Activated T-cell treated with anti-CD3 and anti-CD28 coated beads, Interleukin-2, amount 50 U/mL, for 72 hours (primary cell): ENCODE data around the gene ZNF277. TPM values are rescaled to one million over a fixed set of nuclear protein-coding genes. Genes with fewer than 3 reads are reported as not detected.

ENCODE experiments used
- ATAC-seq, 2 donors: fragments of 150-1000 bp; cut with Tn5 transposase; replicated peaks in 1 of 2; 2 replicates each; pipeline ENCODE4 v1.10.0; 2021; ENCODE audit warnings: moderate library complexity in 2 of 2, mild to moderate bottlenecking in 1 of 2
- DNase-seq, 2 donors: peaks; one replicate each; pipeline ENCODE4 v3.0.0; 2021 to 2022; ENCODE audit warnings: mixed read lengths in 1 of 2
- H3K27ac Mint-ChIP-seq: one replicate; pipeline ENCODE4 v1.8.0; 2022; ENCODE audit warnings: mild to moderate bottlenecking, moderate library complexity, mixed read lengths
- H3K27me3 Mint-ChIP-seq: one replicate; pipeline ENCODE4 v1.8.0; 2022; ENCODE audit warnings: low read depth, mixed read lengths
- H3K36me3 Mint-ChIP-seq, 2 donors: one replicate each; pipeline ENCODE4 v1.8.0; 2022; ENCODE audit warnings: mixed read lengths in 2 of 2, mild to moderate bottlenecking in 1 of 2; ENCODE audit not compliant: insufficient read depth in 2 of 2
- H3K4me1 Mint-ChIP-seq: one replicate; pipeline ENCODE4 v1.8.0; 2022; ENCODE audit warnings: low read depth, mixed read lengths
- H3K4me3 Mint-ChIP-seq, 2 donors: one replicate each; pipeline ENCODE4 v1.8.0; 2022; ENCODE audit warnings: mild to moderate bottlenecking in 2 of 2, mixed read lengths in 2 of 2, moderate library complexity in 2 of 2
- H3K9me3 Mint-ChIP-seq, 2 donors: one replicate each; pipeline ENCODE4 v1.8.0; 2022; ENCODE audit warnings: mixed read lengths in 2 of 2
- total RNA-seq, 2 donors: library from RNA; stranded (reverse); gene quantifications; one replicate each; pipeline ENCODE4 v1.2.3, GENCODE V29; 2022

ZNF277 gene
- total RNA-seq, 2 donors from 2014 or later = 26.4 to 34.3 TPM

- DNase-seq (no peak), ATAC-seq (no peak)
- H3K4me1 Mint-ChIP-seq = peaks cover 11% of the 10 kb centered on the region
- H3K36me3 Mint-ChIP-seq = peaks cover 1 to 3% of the 10 kb centered on the region in 2 donors
- peaks cover 0 to 5% of the 10 kb centered on the region in 2 donors for H3K9me3 Mint-ChIP-seq
- H3K27me3 Mint-ChIP-seq = peaks cover 29% of the 10 kb centered on the region
- no peak overlapping the region for H3K4me3 Mint-ChIP-seq
- no peak overlapping the region for H3K27ac Mint-ChIP-seq
Observed at GRCh38 chr7:112190120-112190519, 16.4 kb upstream of the ZNF277 start.

- Mint-ChIP-seq H3K4me3 (no peak overlapping the region), H3K9me3 (peaks cover 0 to 5% of the 10 kb centered on the region in 2 donors), H3K36me3 (peaks cover 1 to 3% of the 10 kb centered on the region in 2 donors), H3K27ac (no peak overlapping the region), H3K4me1 (peaks cover 11% of the 10 kb centered on the region), H3K27me3 (peaks cover 46% of the 10 kb centered on the region)
- ATAC-seq = peak; percentile 49 to 73
- no peak for DNase-seq
Observed at GRCh38 chr7:112192236-112193154, 14.0 kb upstream of the ZNF277 start.

- H3K27me3 Mint-ChIP-seq = peaks cover 60% of the 10 kb centered on the region
- ATAC-seq (no peak), DNase-seq (no peak)
- H3K27ac Mint-ChIP-seq = no peak overlapping the region
- H3K9me3 Mint-ChIP-seq = peaks cover 0 to 5% of the 10 kb centered on the region in 2 donors
- H3K4me1 Mint-ChIP-seq = peaks cover 21% of the 10 kb centered on the region
- peaks cover 1 to 3% of the 10 kb centered on the region in 2 donors for H3K36me3 Mint-ChIP-seq
- no peak overlapping the region for H3K4me3 Mint-ChIP-seq
Observed at GRCh38 chr7:112193915-112194502, 12.5 kb upstream of the ZNF277 start.

GRCh38 chr7:112195717-112196116 lies 10.8 kb upstream of the ZNF277 start:
- Mint-ChIP-seq H3K4me1 (peaks cover 26% of the 10 kb centered on the region), H3K9me3 (peaks cover 0 to 5% of the 10 kb centered on the region in 2 donors), H3K4me3 (no peak overlapping the region), H3K27me3 (peaks cover 66% of the 10 kb centered on the region), H3K36me3 (peaks cover 1 to 3% of the 10 kb centered on the region in 2 donors), H3K27ac (no peak overlapping the region)
- DNase-seq (no peak), ATAC-seq (no peak)

- ATAC-seq (no peak), DNase-seq (no peak)
- H3K27me3 Mint-ChIP-seq = peaks cover 72% of the 10 kb centered on the region
- no peak overlapping the region for H3K27ac Mint-ChIP-seq
- H3K9me3 Mint-ChIP-seq = peaks cover 0 to 5% of the 10 kb centered on the region in 2 donors
- H3K36me3 Mint-ChIP-seq = peaks cover 1 to 3% of the 10 kb centered on the region in 2 donors
- peaks cover 24% of the 10 kb centered on the region for H3K4me1 Mint-ChIP-seq
- no peak overlapping the region for H3K4me3 Mint-ChIP-seq
Observed at GRCh38 chr7:112197322-112197721, 9.2 kb upstream of the ZNF277 start.

GRCh38 chr7:112199035-112199655 lies 7.3 kb upstream of the ZNF277 start:
- H3K4me3 Mint-ChIP-seq = no peak overlapping the region
- H3K27me3 Mint-ChIP-seq = peaks cover 82% of the 10 kb centered on the region
- no peak for DNase-seq
- H3K4me1 Mint-ChIP-seq = peaks cover 28% of the 10 kb centered on the region
- no peaks in the 10 kb centered on the region for H3K36me3 Mint-ChIP-seq
- no peak overlapping the region for H3K27ac Mint-ChIP-seq
- peak; percentile 72 to 75 for ATAC-seq
- peaks cover 0 to under 1% of the 10 kb centered on the region in 2 donors for H3K9me3 Mint-ChIP-seq

GRCh38 chr7:112199672-112200071 lies 6.8 kb upstream of the ZNF277 start:
- Mint-ChIP-seq H3K4me1 (peaks cover 33% of the 10 kb centered on the region), H3K4me3 (no peak overlapping the region), H3K9me3 (no peaks in the 10 kb centered on the region), H3K27ac (no peak overlapping the region), H3K27me3 (peaks cover 87% of the 10 kb centered on the region), H3K36me3 (no peaks in the 10 kb centered on the region)
- ATAC-seq = no peak
- DNase-seq = no peak

GRCh38 chr7:112201411-112201810 lies 5.1 kb upstream of the ZNF277 start:
- ATAC-seq (no peak), DNase-seq (no peak)
- Mint-ChIP-seq H3K4me3 (no peak overlapping the region), H3K27me3 (peaks cover 75% of the 10 kb centered on the region), H3K27ac (no peak overlapping the region), H3K9me3 (no peaks in the 10 kb centered on the region), H3K36me3 (no peaks in the 10 kb centered on the region), H3K4me1 (peaks cover 41% of the 10 kb centered on the region)

GRCh38 chr7:112201839-112202238 lies 4.7 kb upstream of the ZNF277 start:
- Mint-ChIP-seq H3K4me3 (no peak overlapping the region), H3K4me1 (peaks cover 41% of the 10 kb centered on the region), H3K27ac (no peak overlapping the region), H3K9me3 (no peaks in the 10 kb centered on the region), H3K27me3 (peaks cover 72% of the 10 kb centered on the region), H3K36me3 (peaks cover 1 to 3% of the 10 kb centered on the region in 2 donors)
- no peak for DNase-seq
- ATAC-seq = no peak

- Mint-ChIP-seq H3K4me3 (no peak overlapping the region), H3K4me1 (peaks cover 45% of the 10 kb centered on the region), H3K27ac (no peak overlapping the region), H3K36me3 (peaks cover 4 to 5% of the 10 kb centered on the region in 2 donors), H3K27me3 (peaks cover 62% of the 10 kb centered on the region), H3K9me3 (no peaks in the 10 kb centered on the region)
- DNase-seq (peak; percentile 33 to 34), ATAC-seq (no peak)
Observed at GRCh38 chr7:112202816-112203215, 3.7 kb upstream of the ZNF277 start.

- H3K27me3 Mint-ChIP-seq = peaks cover 57% of the 10 kb centered on the region
- DNase-seq (no peak), ATAC-seq (no peak)
- H3K4me1 Mint-ChIP-seq = peaks cover 45% of the 10 kb centered on the region
- no peak overlapping the region for H3K27ac Mint-ChIP-seq
- H3K36me3 Mint-ChIP-seq = peaks cover 4 to 5% of the 10 kb centered on the region in 2 donors
- peak overlapping the region in 1 of 2 donors; percentile 17 for H3K4me3 Mint-ChIP-seq
- H3K9me3 Mint-ChIP-seq = no peaks in the 10 kb centered on the region
Observed at GRCh38 chr7:112203365-112203739, 3.1 kb upstream of the ZNF277 start.

GRCh38 chr7:112204499-112205342 lies 1.8 kb upstream of the ZNF277 start:
- Mint-ChIP-seq H3K36me3 (peaks cover 4 to 5% of the 10 kb centered on the region in 2 donors), H3K27ac (no peak overlapping the region), H3K9me3 (no peaks in the 10 kb centered on the region), H3K4me3 (peak overlapping the region; percentile 98 to 100), H3K27me3 (peaks cover 46% of the 10 kb centered on the region), H3K4me1 (peaks cover 39% of the 10 kb centered on the region)
- ATAC-seq (no peak), DNase-seq (no peak)
